ENCODE data around the gene ACTN1.

DNA sequence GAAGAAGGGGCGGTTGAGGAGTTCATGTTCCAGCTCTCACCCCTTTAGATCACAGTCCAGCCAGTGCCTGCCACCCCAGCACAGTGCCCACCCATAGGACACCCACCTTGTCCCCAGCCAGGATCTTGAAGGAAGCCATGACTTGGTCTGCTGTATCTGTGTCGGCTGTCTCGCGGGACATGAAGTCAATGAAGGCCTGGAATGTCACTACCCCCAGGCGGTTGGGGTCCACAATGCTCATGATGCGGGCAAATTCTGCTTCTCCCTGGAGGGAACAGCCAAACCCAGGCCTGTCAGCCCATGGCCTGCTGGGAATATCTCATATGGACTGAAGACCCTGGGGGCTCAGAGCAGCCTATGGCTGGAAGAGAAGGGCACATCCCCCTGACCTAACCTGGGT lies 102.1 kb downstream of the ACTN1 start:
- TF ChIP-seq, protein P1, sequence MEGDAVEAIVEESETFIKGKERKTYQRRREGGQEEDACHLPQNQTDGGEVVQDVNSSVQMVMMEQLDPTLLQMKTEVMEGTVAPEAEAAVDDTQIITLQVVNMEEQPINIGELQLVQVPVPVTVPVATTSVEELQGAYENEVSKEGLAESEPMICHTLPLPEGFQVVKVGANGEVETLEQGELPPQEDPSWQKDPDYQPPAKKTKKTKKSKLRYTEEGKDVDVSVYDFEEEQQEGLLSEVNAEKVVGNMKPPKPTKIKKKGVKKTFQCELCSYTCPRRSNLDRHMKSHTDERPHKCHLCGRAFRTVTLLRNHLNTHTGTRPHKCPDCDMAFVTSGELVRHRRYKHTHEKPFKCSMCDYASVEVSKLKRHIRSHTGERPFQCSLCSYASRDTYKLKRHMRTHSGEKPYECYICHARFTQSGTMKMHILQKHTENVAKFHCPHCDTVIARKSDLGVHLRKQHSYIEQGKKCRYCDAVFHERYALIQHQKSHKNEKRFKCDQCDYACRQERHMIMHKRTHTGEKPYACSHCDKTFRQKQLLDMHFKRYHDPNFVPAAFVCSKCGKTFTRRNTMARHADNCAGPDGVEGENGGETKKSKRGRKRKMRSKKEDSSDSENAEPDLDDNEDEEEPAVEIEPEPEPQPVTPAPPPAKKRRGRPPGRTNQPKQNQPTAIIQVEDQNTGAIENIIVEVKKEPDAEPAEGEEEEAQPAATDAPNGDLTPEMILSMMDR (IDR thresholded peaks at IDR 0.05; ENCODE audit: poor library complexity), result no peak
- TF ChIP-seq EZH2 (IDR thresholded peaks at IDR 0.05; ENCODE audit: borderline replicate concordance), result no peak
- no peak for TF ChIP-seq EZH2phosphoT487 (IDR thresholded peaks at IDR 0.05; ENCODE audit: low read depth, severe bottlenecking, unreplicated experiment)

Data from hepatocyte (in vitro differentiated cells).